Measurements from ENCODE around the gene PPP2R5E.

DNA sequence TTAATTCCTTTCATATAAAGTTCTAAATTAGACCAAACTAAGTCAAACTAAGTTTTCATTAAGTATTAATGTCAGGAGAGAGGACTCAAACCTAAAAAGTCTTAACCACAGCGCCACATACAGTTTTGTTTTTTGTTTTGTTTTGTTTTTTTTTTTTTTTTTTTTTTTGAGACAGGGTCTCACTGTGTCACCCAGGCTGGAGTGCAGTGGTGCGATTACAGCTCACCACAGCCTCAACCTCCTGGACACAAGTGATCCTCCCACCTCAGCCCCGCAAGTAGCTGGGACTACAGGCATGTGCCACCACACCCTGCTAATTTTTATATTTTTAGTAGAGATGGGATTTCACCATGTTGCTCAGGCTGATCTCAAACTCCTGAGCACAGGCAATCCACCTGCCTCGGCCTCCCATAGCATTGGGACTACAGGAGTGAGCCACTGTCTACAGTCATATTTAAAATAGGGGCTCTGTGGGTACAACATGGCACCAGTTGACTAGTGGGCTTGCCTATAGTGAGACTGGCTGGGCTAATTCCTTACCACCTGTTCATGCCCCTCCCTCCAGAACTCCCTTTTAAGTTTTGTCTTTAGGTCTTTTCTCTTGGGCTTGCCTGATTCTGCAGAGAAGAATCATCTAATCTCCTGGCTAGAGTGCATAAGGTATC, 110.2 kb downstream of the PPP2R5E start:
- no peak for TF ChIP-seq JUND (IDR thresholded peaks at IDR 0.05; ENCODE audit: low read depth, low read length)
- TF ChIP-seq, protein P1, sequence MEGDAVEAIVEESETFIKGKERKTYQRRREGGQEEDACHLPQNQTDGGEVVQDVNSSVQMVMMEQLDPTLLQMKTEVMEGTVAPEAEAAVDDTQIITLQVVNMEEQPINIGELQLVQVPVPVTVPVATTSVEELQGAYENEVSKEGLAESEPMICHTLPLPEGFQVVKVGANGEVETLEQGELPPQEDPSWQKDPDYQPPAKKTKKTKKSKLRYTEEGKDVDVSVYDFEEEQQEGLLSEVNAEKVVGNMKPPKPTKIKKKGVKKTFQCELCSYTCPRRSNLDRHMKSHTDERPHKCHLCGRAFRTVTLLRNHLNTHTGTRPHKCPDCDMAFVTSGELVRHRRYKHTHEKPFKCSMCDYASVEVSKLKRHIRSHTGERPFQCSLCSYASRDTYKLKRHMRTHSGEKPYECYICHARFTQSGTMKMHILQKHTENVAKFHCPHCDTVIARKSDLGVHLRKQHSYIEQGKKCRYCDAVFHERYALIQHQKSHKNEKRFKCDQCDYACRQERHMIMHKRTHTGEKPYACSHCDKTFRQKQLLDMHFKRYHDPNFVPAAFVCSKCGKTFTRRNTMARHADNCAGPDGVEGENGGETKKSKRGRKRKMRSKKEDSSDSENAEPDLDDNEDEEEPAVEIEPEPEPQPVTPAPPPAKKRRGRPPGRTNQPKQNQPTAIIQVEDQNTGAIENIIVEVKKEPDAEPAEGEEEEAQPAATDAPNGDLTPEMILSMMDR (IDR thresholded peaks at IDR 0.05 in 2 of 3, conservative IDR thresholded peaks at IDR 0.05 in 1 of 3; ENCODE audit: control insufficient read depth in 2 of 3, extremely low read depth in 1 of 3, insufficient read depth in 1 of 3, low read depth in 3 of 3, low read length in 3 of 3) = no peak
- no peak for TF ChIP-seq ETV6 (conservative IDR thresholded peaks at IDR 0.05 in 1 of 2, IDR thresholded peaks at IDR 0.05 in 1 of 2; ENCODE audit: borderline replicate concordance in 1 of 2, low read depth in 1 of 2)
- TF ChIP-seq CHD1 (IDR thresholded peaks at IDR 0.05; ENCODE audit: low read depth, low read length) = no peak
- TF ChIP-seq ASH2L (IDR thresholded peaks at IDR 0.05; ENCODE audit: borderline replicate concordance, low read depth) = no peak
- TF ChIP-seq BMI1 (IDR thresholded peaks at IDR 0.05; ENCODE audit: borderline replicate concordance) = no peak
- no peak for TF ChIP-seq STAT3 (IDR thresholded peaks at IDR 0.05; ENCODE audit: low read depth, low read length)
- TF ChIP-seq NFXL1 (IDR thresholded peaks at IDR 0.05; ENCODE audit: borderline replicate concordance) = no peak
- no peak for TF ChIP-seq POLR2A (IDR thresholded peaks at IDR 0.05; ENCODE audit: low read depth, low read length)
- TF ChIP-seq KAT2A (conservative IDR thresholded peaks at IDR 0.05; ENCODE audit: control insufficient read depth, low read depth, low read length) = no peak
- no peak for TF ChIP-seq SIN3A (IDR thresholded peaks at IDR 0.05; ENCODE audit: low read depth, low read length)
- TF ChIP-seq CEBPB (IDR thresholded peaks at IDR 0.05; ENCODE audit: borderline replicate concordance in 1 of 2, low read depth in 2 of 2, low read length in 2 of 2) = no peak

All from GM12878 (cell line).